ACHN (cell line): ENCODE data around the gene CYP46A1.

ENCODE experiments used
- DNase-seq: peaks from one replicate; pipeline ENCODE4 v3.0.0-alpha.2; 2015
- in situ Hi-C: cut with HindIII; loops from 2 replicates; pipeline ENCODE4 v1.10.0; 2017; ENCODE audit warnings: low sequenced_read_pairs, low pct_ligation_motif_present, low pct_unique_long_range_greater_than_20kb

CYP46A1 gene

DNA sequence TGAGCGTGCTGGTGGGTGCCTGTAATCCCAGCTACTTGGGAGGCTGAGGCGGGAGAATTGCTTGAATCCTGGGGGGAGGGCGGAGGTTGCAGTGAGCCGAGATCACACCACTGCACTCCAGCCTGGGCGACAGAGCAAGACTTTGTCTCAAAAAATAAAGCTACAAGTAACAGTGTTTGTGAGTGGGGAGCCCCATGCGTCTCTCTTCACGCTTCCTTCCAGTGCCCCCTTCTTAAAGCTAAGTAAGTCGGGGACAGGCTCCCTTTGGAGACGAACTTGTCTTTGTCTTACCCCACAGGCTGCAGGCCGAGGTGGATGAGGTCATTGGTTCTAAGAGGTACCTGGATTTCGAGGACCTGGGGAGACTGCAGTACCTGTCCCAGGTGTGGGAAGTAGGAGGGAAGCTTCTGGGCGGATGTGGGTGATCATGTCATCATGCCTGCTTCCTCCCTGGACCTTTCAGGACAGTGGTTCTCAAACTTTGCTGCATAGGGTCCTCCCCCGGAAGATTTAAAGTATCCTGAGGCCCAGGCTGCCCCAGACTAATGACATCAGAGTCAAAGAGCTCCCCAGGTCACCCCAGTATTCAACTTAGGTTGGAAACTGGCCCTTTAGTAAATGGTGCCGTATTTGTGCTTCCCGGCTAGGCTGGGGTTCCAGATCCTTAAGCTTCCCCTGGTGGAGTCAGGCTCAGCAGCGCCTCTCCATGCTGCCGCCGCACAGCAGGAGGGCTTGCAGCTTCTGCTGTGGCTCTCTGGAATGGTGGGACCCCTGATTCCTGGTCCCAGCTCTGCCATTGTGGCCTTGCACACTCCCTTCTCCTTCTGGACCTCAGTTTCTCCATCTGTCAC is 37.1 kb downstream of the CYP46A1 start:
- in situ Hi-C loops: no loop called here

GRCh38 chr14:99721792-99722516 is 37.9 kb downstream of the CYP46A1 start:
- in situ Hi-C loops: no loop called here
- DNase-seq: no peak

More for the DNA sequence above, 37.1 kb downstream of the CYP46A1 start:
- DNase-seq: no peak

- in situ Hi-C loops: no loop called here
Observed at GRCh38 chr14:99722741-99723140, 38.6 kb downstream of the CYP46A1 start.

GRCh38 chr14:99724196-99724891 is 40.2 kb downstream of the CYP46A1 start:
- in situ Hi-C loops: no loop called here
- DNase-seq: no peak

More at GRCh38 chr14:99722741-99723140, 38.6 kb downstream of the CYP46A1 start:
- no peak for DNase-seq

GRCh38 chr14:99724939-99725773 is 41.1 kb downstream of the CYP46A1 start:
- in situ Hi-C loops: no loop called here
- DNase-seq: no peak

DNA sequence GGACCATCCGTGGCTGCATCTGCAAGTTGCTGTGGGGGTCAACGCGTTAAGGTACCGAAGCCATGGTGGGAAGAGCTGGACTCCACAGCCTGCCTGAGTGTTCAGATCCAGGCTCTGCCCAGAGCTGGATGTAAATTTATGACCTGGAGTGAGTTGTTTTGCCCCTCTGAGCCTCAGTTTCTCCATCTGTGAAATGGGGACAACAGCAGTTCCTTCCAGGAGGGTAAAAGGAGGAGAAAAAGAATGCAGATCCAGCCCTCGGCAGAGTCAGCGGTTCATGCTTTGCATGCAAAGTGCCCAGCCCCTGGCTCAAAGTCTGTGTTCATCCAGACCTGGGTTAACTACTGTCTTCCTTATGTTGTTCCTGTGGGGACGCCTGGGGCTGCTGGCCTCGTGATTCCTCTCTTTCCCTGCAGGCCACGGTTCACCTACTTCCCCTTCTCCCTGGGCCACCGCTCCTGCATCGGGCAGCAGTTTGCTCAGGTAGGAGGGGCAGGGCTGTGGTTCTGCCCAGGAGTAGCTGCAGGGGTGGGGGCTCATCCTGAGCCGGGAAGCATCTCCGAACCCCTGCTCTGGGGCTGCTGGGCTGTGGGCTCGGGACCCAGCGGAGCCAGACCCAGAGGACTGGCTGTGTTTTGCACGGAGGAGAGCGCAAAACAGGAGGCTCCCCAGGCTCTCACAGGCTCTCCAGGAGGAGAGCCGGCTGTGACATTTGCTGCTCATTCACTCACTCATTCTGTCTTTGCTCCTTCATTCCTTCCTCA is 41.9 kb downstream of the CYP46A1 start:
- in situ Hi-C loops: no loop called here
- no peak for DNase-seq

DNA sequence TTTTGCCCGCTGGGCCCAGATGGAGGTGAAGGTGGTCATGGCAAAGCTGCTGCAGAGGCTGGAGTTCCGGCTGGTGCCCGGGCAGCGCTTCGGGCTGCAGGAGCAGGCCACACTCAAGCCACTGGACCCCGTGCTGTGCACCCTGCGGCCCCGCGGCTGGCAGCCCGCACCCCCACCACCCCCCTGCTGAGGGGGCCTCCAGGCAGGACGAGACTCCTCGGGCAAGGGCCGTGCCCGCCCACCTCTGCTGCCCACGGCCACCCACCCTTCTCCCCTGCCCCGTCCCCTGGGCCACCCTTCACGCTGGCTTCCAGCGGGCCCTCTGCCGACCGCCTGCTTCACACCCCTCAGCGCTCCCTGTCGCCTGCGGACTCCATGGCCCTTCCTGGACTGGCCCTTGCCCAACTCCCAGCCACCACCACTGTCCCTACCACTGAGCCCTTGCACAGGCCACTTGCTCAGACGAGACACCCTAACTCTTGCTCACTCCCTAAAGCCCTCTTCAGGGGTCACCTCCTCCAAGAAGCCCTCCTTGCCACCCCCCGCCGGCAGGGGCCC is 42.5 kb downstream of the CYP46A1 start:
- in situ Hi-C loops: no loop called here
- no peak for DNase-seq

DNA sequence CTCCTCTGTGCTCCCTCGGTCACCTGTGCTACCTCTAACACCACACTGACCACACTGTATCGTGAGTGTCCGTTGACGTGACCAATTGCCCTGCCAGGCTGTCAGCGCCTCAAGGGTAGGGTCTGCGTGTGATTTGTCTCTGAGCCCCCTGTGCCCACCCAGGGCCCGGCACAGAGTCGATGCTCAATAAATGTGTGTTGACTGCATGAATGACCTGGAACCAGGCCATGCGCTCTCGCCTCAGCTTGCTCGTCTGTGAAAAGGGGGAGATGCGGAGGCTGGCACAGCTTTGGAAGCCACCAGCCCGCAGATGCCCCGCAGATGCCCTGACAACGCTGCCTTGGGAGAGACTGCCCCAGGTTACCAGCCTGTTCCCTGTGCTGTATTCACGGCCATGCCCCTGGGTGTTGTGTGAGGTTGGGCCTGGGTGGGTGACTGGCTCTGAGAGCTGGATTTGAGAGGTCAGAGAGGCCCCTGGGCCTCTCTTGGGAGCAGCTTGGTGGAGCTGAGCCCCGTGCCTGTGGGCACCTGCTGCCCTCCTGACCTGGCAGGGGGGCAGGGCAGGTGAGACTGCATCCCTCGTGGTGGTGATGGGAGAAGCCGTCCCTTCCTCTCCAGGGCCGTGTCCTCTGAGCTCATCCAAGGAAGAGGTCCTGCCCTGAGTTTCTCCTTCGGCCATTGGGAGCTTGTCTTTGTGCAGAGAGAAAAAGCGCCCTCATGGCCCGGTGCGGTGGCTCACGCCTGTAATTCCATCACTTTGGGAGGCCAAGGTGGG is 43.2 kb downstream of the CYP46A1 start:
- DNase-seq: no peak
- in situ Hi-C loops: no loop called here

- no peak for DNase-seq
- in situ Hi-C loops: no loop called here
Observed at GRCh38 chr14:99728231-99728920, 44.3 kb downstream of the CYP46A1 start.

GRCh38 chr14:99728981-99729451 is 44.9 kb downstream of the CYP46A1 start:
- no peak for DNase-seq
- in situ Hi-C loops: no loop called here

- DNase-seq: peak; percentile 46
- in situ Hi-C loops: no loop called here
Observed at GRCh38 chr14:99729991-99730875, 46.1 kb downstream of the CYP46A1 start.

DNA sequence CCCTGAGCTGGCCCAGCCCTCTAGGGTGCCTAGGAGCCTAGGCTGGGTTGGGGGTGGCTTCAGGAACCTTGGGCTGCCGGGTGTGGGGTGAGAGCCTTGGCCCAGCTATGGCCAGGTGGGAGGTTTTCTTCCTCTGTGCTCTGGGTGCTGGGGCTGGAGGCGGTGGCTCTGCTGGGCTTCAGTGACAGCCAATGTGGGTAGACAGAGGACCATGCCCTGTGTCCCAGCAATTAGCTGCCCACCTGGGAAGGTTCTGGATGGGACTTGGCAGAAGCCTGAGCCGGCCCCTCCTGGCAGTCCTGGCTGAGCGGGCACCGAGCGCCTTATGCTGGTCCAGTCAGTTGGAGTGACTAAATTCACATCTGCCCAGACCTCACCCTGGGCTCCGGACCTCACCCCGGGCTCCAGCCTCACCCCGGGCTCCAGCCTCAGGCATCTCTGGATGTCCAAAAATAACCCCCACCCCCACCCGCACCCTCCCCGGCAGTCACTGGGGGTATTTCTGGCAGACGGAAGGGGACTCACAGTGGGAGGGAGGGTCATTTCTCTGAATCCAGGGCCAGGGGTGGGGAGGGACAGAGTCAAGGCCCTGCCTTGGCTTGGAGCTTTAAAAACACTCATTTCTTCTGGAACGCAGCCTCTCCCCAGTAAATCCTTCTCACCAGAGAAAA is 46.9 kb downstream of the CYP46A1 start:
- in situ Hi-C loops: no loop called here
- DNase-seq: no peak

DNA sequence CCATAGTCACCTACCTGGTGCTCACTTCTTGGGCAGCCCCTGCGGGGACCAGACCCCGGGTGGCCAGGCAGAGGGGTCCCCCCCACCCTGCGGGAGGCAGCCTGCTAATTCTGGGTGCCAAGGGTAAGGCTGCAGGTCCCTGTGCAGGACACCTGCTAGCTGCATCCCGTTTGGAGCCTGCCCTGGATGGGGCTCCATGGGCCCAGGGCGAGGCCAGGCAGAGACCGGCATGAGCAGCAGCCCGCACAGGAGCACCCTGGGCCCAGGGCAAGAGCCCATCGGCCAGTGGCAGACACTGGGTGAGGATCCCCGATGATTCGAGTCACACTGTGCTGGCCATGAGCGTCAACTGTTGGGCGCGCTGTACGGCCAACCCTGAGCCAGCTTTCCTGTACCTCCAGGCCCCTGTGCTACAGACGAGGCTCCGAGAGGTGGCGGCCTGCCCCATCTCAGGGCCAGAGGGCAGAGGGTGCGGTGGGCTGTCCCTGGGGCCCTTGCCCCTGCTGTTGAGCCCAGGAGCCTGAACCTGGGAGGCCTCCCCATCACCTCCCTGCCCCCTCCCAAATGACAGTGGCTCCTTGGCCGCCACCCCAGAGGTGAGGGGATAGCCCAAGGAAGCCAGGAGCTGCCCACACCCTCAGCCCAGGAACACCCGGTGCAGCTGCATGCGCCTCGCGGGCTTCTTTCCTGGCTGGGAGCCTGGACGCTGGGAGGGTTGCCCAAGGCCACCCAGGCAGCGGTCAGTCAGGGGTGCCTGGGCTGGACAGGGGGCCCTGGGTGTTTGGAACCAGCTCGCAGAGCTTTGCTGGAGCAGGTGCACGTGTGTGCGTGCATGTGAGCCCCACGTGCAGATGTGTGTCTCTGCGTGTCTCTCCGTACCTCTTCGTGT is 47.7 kb downstream of the CYP46A1 start:
- no peak for DNase-seq
- in situ Hi-C loops: no loop called here
